NCI-H146 treated with DMSO at 0.1 percent for 48 hours (cell line): ENCODE measurements around the gene SPRYD3.
"Not testable (repeated sequence)": the region's sequence is repeated elsewhere in the genome, so short reads cannot be mapped to it uniquely, and the experiment has no call there.

Experiments used
- DNase-seq: peaks from one replicate; lab custom pipeline; 2025; ENCODE audit not compliant: unreplicated experiment; lab: John Stamatoyannopoulos, UW

SPRYD3 gene

GRCh38 chr12:53101931-53102781 lies 23.0 kb upstream of the SPRYD3 start:
- DNase-seq, result no peak

- no peak for DNase-seq
Measured at GRCh38 chr12:53101266-53101665, 22.1 kb upstream of the SPRYD3 start.

GRCh38 chr12:53100466-53101151 lies 21.4 kb upstream of the SPRYD3 start:
- no peak for DNase-seq

GRCh38 chr12:53099071-53099882 lies 20.1 kb upstream of the SPRYD3 start:
- DNase-seq, result peak; percentile 52

GRCh38 chr12:53098354-53098981 lies 19.3 kb upstream of the SPRYD3 start:
- no peak for DNase-seq

GRCh38 chr12:53097564-53098353 lies 18.6 kb upstream of the SPRYD3 start, which contains the start of gene IGFBP6:
TSS of gene IGFBP6 (plus strand) at chr12:53097667. CDS start at chr12:53097718, 51 bp downstream.
- DNase-seq, result peak; percentile 9

GRCh38 chr12:53097207-53097563 lies 18.0 kb upstream of the SPRYD3 start:
- no peak for DNase-seq

GRCh38 chr12:53096759-53097158 lies 17.6 kb upstream of the SPRYD3 start:
- DNase-seq, result no peak

GRCh38 chr12:53096089-53096741 lies 17.0 kb upstream of the SPRYD3 start:
- DNase-seq, result no peak

- not testable (repeated sequence) for DNase-seq
Measured at GRCh38 chr12:53095596-53095895, 16.4 kb upstream of the SPRYD3 start.

GRCh38 chr12:53094796-53095595 lies 15.8 kb upstream of the SPRYD3 start:
- DNase-seq, result not testable (repeated sequence)

GRCh38 chr12:53094394-53094787 lies 15.2 kb upstream of the SPRYD3 start:
- no peak for DNase-seq

- no peak for DNase-seq
Measured at GRCh38 chr12:53093777-53094393, 14.7 kb upstream of the SPRYD3 start.

GRCh38 chr12:53091756-53092155 lies 12.6 kb upstream of the SPRYD3 start:
- no peak for DNase-seq

- no peak for DNase-seq
Measured at GRCh38 chr12:53090554-53090953, 11.4 kb upstream of the SPRYD3 start.

- no peak for DNase-seq
Measured at GRCh38 chr12:53090105-53090504, 10.9 kb upstream of the SPRYD3 start.

GRCh38 chr12:53086361-53086760 lies 7.2 kb upstream of the SPRYD3 start:
- DNase-seq, result no peak

GRCh38 chr12:53082637-53083175 lies 3.5 kb upstream of the SPRYD3 start:
- DNase-seq, result no peak
